Fibroblast of lung (primary cell): ENCODE results near the gene CCDC69. TPM values are rescaled to one million over a fixed set of nuclear protein-coding genes. Genes with fewer than 3 reads are reported as not detected.

Source experiments
- DNase-seq, 2 donors: peaks; one replicate each; pipeline versions ENCODE4 v3.0.0 to v3.0.0-alpha.2; 2010; ENCODE audit warnings: low read depth in 2 of 2
- H2AFZ ChIP-seq: 2 replicates; pipeline ENCODE4 v1.5.1; 2012; ENCODE audit warnings: low read length, control low read depth, inconsistent platforms
- H3K27ac ChIP-seq: 2 replicates; pipeline ENCODE4 v1.5.1; 2011; ENCODE audit warnings: low read length, control low read depth; ENCODE audit not compliant: insufficient read depth
- H3K27me3 ChIP-seq: 2 replicates; pipeline ENCODE4 v1.5.1; 2011; ENCODE audit warnings: mild to moderate bottlenecking, low read length; ENCODE audit not compliant: control insufficient read depth, insufficient read depth
- H3K36me3 ChIP-seq: 2 replicates; pipeline ENCODE4 v1.5.1; 2011; ENCODE audit warnings: low read length; ENCODE audit not compliant: control insufficient read depth, insufficient read depth
- H3K4me1 ChIP-seq: 2 replicates; pipeline ENCODE4 v1.5.1; 2011; ENCODE audit warnings: low read length; ENCODE audit not compliant: control insufficient read depth, insufficient read depth; ENCODE audit errors: extremely low read depth
- H3K4me2 ChIP-seq: 2 replicates; pipeline ENCODE4 v1.5.1; 2011; ENCODE audit warnings: low read length, control low read depth; ENCODE audit not compliant: insufficient read depth; ENCODE audit errors: extremely low read depth
- H3K4me3 ChIP-seq, 4 experiments: fragments of 200-600 bp in 1 of 4; sonication (generic) in 1 of 4; replicated peaks in 1 of 4; 2 replicates each; pipeline ENCODE4 v1.5.1; 2011 to 2016; ENCODE audit warnings: low read length in 4 of 4, low read depth in 3 of 4, mild to moderate bottlenecking in 3 of 4, control low read depth in 2 of 4, inconsistent platforms in 1 of 4, mixed read lengths in 1 of 4; ENCODE audit not compliant: insufficient read depth in 1 of 4; ENCODE audit errors: control extremely low read depth in 1 of 4
- H3K79me2 ChIP-seq: 2 replicates; pipeline ENCODE4 v1.5.1; 2012; ENCODE audit warnings: mild to moderate bottlenecking, low read length, inconsistent platforms; ENCODE audit not compliant: control insufficient read depth, insufficient read depth
- H3K9ac ChIP-seq: 2 replicates; pipeline ENCODE4 v1.5.1; 2011; ENCODE audit warnings: mild to moderate bottlenecking, low read length, control low read depth; ENCODE audit not compliant: insufficient read depth
- H3K9me3 ChIP-seq: 2 replicates; pipeline ENCODE4 v1.5.1; 2012; ENCODE audit warnings: low read depth, low read length; ENCODE audit not compliant: control insufficient read depth, insufficient read depth
- H4K20me1 ChIP-seq: 2 replicates; pipeline ENCODE4 v1.5.1; 2011; ENCODE audit warnings: low read length; ENCODE audit not compliant: control insufficient read depth, insufficient read depth; ENCODE audit errors: extremely low read depth
- EZH2 ChIP-seq: IDR thresholded peaks from 2 replicates; pipeline ENCODE4 v1.5.1; 2012; ENCODE audit warnings: low read length, control low read depth, mild to moderate bottlenecking; ENCODE audit errors: missing control alignments
- polyA plus RNA-seq, 2 donors: library from polyadenylated mRNA; depleted of rRNA in 1 of 2; stranded (reverse) in 1 of 2; unstranded in 1 of 2; fragments of >200 nt; gene quantifications; 2 replicates each; pipeline ENCODE4 v1.2.1, GENCODE V29; 2011 to 2012; ENCODE audit warnings: missing spikeins in 1 of 2
- total RNA-seq: library from RNA; depleted of rRNA; stranded (reverse); fragments of >200 nt; gene quantifications from 2 replicates; pipeline ENCODE4 v1.2.1, GENCODE V29; 2014
- TF ChIP-seq, protein P1 (sequence below), 2 donors: IDR thresholded peaks in 1 of 2; conservative IDR thresholded peaks in 1 of 2; 1 replicate in 1 of 2; 2 replicates in 1 of 2; pipeline ENCODE4 v1.5.1; 2011 to 2012; ENCODE audit warnings: low read length in 2 of 2, control low read depth in 1 of 2, inconsistent platforms in 1 of 2, low read depth in 1 of 2, mild to moderate bottlenecking in 1 of 2

Gene CCDC69
- total and polyA plus RNA-seq, 2 donors (not counting 1 experiment from before 2014, with no cell fraction given), result 1.5 to 4.0 TPM

- H3K27ac ChIP-seq, result no peak overlapping the region
- peaks cover 28% of the 10 kb centered on the region for H3K79me2 ChIP-seq
- no peak for TF ChIP-seq EZH2
- TF ChIP-seq, protein P1, sequence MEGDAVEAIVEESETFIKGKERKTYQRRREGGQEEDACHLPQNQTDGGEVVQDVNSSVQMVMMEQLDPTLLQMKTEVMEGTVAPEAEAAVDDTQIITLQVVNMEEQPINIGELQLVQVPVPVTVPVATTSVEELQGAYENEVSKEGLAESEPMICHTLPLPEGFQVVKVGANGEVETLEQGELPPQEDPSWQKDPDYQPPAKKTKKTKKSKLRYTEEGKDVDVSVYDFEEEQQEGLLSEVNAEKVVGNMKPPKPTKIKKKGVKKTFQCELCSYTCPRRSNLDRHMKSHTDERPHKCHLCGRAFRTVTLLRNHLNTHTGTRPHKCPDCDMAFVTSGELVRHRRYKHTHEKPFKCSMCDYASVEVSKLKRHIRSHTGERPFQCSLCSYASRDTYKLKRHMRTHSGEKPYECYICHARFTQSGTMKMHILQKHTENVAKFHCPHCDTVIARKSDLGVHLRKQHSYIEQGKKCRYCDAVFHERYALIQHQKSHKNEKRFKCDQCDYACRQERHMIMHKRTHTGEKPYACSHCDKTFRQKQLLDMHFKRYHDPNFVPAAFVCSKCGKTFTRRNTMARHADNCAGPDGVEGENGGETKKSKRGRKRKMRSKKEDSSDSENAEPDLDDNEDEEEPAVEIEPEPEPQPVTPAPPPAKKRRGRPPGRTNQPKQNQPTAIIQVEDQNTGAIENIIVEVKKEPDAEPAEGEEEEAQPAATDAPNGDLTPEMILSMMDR (conservative IDR thresholded peaks at IDR 0.05 in 1 of 2, IDR thresholded peaks at IDR 0.05 in 1 of 2; ENCODE audit: low read depth in 1 of 2, low read length in 2 of 2), result no peak
- H3K4me1 ChIP-seq, result peaks cover 5% of the 10 kb centered on the region
- no peaks in the 10 kb centered on the region for H4K20me1 ChIP-seq
- no peak for DNase-seq
- H3K9ac ChIP-seq, result no peak overlapping the region
- no peaks in the 10 kb centered on the region for H3K27me3 ChIP-seq
- H3K36me3 ChIP-seq, result no peaks in the 10 kb centered on the region
- H3K9me3 ChIP-seq, result no peaks in the 10 kb centered on the region
- no peak overlapping the region for H3K4me3 ChIP-seq
- H3K4me2 ChIP-seq, result no peak overlapping the region
- no peak overlapping the region for H2AFZ ChIP-seq
Measured at GRCh38 chr5:151159649-151160373, 64.1 kb downstream of the CCDC69 start.

GRCh38 chr5:151158287-151158661 lies 65.6 kb downstream of the CCDC69 start:
- no peaks in the 10 kb centered on the region for H3K27me3 ChIP-seq
- H3K9ac ChIP-seq, result no peak overlapping the region
- TF ChIP-seq EZH2, result no peak
- TF ChIP-seq, protein P1 (conservative IDR thresholded peaks at IDR 0.05 in 1 of 2, IDR thresholded peaks at IDR 0.05 in 1 of 2; ENCODE audit: low read depth in 1 of 2, low read length in 2 of 2), result no peak
- H3K27ac ChIP-seq, result no peak overlapping the region
- H3K4me2 ChIP-seq, result peak overlapping the region; percentile 60
- peak in 1 of 2 donors; percentile 63 for DNase-seq
- H3K36me3 ChIP-seq, result no peaks in the 10 kb centered on the region
- peak overlapping the region in 2 of 4 experiments; percentile 71 to 98 for H3K4me3 ChIP-seq
- no peaks in the 10 kb centered on the region for H3K9me3 ChIP-seq
- H2AFZ ChIP-seq, result no peak overlapping the region
- peaks cover 17% of the 10 kb centered on the region for H3K4me1 ChIP-seq
- H4K20me1 ChIP-seq, result no peaks in the 10 kb centered on the region
- peaks cover 43% of the 10 kb centered on the region for H3K79me2 ChIP-seq

GRCh38 chr5:151157426-151158286 lies 66.2 kb downstream of the CCDC69 start, which contains the start of gene ANXA6:
Gene ANXA6 (minus strand): TSS chr5:151157779. CDS start chr5:151147901, 9,878 bp downstream.
- Histone ChIP-seq H3K4me3 (peak within 1 kb of the TSS; percentile 75 to 98 (median 82)), H3K79me2 (peaks cover 50% of the 10 kb centered on the region), H3K9me3 (no peaks in the 10 kb centered on the region), H3K4me2 (peak within 1 kb of the TSS; percentile 98), H3K27me3 (no peaks in the 10 kb centered on the region), H3K27ac (peak within 1 kb of the TSS; percentile 76), H3K36me3 (no peaks in the 10 kb centered on the region), H2AFZ (peak within 1 kb of the TSS; percentile 25), H3K4me1 (peaks cover 21% of the 10 kb centered on the region), H4K20me1 (no peaks in the 10 kb centered on the region), H3K9ac (peak within 1 kb of the TSS; percentile 74)
- peak; percentile 73 to 80 for DNase-seq
- no peak for TF ChIP-seq EZH2
- TF ChIP-seq, protein P1 (conservative IDR thresholded peaks at IDR 0.05 in 1 of 2, IDR thresholded peaks at IDR 0.05 in 1 of 2; ENCODE audit: low read depth in 1 of 2, low read length in 2 of 2), result no peak
